NK-92 (cell line): ENCODE data around the gene AQP12B.

Source experiments
- DNase-seq: peaks from one replicate; lab custom pipeline; 2025; ENCODE audit not compliant: unreplicated experiment; lab: John Stamatoyannopoulos, UW

The AQP12B gene

DNA sequence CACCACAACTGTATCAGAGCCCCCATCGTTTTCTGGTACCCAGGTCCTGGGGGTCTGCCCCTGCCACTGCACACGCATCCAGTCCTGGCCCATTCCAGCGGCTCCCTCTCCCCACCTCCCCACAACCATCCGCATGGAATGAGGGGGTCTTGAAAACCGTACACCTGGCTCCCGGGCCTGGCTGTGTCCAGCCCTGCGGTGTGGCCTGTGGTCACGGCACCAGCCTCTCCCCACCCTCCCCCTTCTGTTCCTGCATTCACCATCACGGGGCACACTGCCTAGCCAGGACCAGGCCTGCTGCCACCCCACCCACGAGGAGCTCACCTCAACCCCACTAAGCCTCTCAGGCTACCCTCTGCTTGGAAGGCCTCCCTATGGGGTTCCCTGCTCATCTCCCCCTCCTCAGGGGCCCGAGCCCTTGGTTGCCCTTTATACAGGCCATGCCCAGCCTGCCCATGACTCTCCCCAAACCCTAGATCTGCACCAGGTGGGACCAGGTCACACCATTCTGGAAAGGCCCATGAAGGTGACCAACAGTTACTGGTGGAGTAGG lies 46.0 kb downstream of the AQP12B start:
- DNase-seq, result no peak

DNA sequence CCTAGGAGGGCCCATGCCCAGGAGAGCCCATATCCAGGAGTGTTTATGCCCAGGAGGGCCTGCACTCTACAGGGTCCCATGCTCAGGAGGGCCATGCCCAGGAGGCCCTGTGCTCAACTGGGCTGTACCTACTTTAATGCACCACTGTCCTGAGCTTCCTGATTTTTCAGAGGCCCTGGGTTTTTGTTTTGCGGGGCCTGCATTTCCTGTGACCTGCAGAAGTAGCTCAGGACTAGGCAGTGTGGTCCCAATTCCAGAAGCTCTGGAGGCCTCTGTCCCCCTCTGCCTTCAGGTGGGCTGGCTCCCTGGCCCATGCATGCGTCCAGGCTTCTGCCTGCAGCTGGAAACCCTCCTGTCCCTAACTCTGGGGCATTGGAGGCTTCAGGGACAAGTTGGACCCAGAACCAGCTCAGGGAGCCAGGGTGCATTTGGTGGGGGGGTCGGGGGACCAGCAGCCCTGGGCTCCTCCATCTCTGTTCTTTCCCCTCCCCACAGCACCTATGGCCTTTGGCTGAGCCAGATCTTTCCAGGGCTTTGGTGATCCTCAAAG lies 46.6 kb downstream of the AQP12B start:
- no peak for DNase-seq

DNA sequence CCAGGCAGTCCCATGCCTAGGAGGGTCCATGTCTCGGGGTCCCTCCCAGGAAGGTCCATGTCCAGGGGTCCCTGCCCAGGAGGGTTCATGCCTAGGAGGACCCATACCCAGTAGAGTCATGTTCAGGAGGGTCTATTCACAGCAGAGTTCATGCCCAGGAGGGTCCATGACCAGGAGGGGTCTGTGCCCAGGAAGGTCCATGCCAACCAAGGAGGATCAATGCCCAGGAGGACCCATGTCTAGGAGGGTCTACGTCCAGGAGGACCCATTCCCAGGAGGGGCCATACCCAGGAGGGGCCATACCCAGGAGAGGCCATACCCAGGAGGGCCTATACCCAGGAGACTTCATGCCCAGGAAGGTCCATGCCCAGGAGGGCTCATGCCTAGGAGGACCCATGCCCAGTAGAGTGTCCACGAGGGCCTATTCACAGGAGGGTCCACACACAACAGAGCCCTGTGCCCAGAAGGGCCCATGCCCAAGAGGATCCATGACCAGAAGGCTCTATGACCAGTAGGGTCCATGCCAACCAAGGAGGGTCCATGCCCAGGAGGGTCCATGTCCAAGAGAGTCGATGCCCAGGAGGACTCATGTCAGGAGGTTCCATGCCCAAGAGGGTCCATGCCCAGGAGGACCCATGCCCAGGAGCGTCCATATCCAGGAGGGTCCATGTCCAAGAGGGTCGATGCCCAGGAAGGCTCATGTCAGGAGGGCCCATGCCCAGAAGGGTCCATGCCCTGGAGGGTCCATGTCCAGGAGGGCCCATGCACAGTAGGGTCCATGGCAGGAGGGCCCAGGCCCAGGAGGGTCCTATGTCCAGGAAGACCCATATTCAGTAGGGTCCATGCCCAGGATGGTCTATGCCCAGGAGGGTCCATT lies 47.3 kb downstream of the AQP12B start:
- DNase-seq, result no peak

DNA sequence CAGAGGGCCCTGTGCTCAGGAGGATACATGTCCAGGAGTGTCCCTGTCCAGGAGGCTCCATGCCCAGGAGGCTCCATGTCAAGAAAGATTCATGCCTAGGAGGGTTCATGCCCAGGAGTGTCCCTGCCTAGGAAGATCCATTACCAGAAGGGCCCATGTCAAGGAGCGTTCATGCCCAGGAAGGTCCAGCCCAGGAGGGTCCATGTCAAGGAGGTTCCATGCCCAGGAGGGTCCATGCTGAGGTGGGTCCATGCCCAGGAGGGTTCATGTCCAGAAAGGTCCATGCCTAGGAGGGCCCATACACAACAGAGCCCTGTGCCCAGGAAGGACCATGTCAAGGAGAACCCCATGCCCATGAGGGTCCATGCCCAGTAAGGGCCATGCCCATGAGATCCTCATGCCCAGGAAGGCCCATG lies 50.4 kb downstream of the AQP12B start:
- no peak for DNase-seq

DNA sequence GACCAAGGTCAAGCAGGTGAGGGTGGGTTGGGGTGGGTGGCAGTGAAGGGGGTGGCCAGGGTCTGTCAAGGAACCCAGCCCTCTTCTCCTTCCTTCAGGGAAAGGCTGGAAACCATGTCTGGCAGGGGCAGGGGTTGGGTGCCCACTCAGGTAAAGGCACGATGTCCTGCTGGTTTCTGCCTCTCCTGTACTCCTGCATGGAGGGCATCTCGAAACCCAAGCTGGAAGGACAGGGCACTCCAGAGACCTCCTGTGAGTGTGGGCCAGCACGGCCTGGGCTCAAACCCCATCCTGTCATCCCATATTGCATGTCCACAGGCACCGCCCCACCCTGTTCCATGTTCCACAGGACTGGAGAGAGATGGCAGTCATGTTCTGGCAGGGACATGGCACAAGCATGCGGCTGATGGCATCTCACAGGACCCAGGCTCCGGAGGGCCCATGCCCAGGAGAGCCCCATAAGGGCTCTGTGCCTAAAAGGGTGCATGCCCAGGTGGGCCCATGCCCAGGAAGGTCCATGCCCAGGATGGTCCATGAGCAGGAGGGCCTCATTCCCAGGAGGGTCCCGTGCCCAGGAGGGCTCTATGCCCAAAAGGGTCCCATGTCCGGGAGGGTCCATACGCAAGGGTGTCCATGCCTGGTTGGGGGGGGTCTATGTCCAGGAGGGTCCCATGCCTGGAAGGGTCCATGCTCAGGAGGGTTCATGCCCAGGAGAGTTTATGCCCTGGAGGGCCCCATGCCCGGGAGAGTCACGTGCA lies 51.0 kb downstream of the AQP12B start:
- DNase-seq, result no peak

DNA sequence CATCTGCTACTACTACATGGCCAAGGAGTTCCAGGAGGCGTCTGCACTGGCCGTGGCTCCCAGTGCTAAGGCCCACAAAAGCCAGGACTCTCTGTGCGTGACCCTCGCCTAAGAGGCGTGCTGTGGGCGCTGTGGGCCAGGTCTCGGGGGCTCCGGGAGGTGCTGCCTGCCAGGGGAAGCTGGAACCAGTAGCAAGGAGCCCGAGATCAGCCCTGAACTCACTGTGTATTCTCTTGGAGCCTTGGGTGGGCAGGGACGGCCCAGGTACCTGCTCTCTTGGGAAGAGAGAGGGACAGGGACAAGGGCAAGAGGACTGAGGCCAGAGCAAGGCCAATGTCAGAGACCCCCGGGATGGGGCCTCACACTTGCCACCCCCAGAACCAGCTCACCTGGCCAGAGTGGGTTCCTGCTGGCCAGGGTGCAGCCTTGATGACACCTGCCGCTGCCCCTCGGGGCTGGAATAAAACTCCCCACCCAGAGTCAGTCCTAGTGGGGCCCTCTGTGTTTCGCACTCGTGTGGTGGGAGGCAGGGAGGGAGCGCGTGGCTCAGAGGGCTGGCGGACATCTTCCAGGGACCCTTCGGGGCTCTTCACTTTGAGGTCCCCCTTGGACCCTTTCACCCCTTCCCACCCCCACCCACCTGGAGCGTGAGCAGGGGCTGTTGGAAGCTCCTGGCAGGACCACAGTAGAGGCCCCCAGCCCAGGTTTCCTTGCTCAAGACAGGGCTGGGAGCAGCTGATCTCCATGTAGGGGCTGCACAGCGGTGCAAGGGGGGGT lies 51.7 kb downstream of the AQP12B start:
- no peak for DNase-seq

DNA sequence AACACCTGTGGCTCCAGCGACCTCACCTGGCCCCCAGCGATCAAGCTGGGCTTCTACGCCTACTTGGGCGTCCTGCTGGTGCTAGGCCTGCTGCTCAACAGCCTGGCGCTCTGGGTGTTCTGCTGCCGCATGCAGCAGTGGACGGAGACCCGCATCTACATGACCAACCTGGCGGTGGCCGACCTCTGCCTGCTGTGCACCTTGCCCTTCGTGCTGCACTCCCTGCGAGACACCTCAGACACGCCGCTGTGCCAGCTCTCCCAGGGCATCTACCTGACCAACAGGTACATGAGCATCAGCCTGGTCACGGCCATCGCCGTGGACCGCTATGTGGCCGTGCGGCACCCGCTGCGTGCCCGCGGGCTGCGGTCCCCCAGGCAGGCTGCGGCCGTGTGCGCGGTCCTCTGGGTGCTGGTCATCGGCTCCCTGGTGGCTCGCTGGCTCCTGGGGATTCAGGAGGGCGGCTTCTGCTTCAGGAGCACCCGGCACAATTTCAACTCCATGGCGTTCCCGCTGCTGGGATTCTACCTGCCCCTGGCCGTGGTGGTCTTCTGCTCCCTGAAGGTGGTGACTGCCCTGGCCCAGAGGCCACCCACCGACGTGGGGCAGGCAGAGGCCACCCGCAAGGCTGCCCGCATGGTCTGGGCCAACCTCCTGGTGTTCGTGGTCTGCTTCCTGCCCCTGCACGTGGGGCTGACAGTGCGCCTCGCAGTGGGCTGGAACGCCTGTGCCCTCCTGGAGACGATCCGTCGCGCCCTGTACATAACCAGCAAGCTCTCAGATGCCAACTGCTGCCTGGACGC lies 52.5 kb downstream of the AQP12B start:
- DNase-seq, result no peak

DNA sequence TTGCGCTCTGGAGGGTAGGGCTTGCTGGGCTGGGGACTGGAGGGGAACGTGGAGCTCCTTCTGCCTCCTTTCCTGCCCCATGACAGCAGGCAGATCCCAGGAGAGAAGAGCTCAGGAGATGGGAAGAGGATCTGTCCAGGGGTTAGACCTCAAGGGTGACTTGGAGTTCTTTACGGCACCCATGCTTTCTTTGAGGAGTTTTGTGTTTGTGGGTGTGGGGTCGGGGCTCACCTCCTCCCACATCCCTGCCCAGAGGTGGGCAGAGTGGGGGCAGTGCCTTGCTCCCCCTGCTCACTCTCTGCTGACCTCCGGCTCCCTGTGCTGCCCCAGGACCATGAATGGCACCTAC lies 53.1 kb downstream of the AQP12B start:
- DNase-seq, result no peak

DNA sequence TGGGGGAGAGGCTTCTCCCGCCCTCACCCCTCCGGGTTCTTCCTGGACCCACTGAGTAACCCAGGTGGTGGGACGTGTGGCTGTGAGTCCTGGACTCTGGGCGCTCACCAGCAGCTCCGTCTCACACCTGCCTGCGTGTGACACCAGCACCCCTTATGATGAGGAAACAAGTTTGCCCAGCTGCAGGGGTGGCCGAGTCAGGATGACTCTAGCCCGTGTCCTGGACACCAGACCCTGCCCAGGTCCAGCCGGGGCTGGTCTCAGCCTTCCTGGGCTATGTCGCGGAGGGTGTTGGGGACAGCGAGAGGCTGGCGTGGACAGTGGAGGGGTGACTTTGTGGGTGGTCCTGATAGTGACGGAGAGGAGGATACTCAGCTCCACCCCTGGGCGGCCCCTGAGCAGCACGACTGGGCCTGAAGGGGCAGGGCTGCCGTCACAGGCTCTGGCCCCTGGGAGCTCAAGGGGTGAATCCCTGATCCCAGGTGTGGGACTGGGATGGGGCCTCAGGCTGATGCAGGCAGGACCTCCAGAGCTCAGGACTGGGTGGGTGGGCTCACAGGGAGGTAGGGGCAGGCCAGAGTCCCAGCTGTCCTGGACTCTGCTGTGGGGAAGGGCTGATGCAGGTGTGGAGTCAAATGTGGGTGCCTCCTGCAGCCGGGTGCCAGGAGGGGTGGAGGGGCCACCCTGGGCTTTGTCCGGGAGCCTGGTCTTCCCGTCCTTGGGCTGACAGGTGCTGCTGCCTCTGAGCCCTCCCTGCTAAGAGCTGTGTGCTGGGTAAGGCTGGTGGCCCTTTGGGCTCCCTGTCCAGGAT lies 53.7 kb downstream of the AQP12B start:
- DNase-seq, result no peak

DNA sequence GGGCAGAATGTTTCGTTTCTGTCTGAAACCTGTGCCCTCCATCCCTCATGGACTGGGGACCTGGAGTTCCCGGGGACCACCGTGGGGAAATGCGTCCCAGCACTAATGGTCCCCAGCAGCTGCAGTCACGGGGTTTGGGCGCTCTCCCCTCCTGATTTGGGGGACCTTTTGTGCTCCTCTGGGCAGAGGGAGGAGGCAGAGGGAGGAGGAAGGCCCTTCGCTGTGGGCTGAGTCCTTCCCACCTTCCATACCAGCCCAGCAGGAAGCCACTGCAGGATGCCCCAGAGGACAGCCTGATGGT lies 54.2 kb downstream of the AQP12B start:
- no peak for DNase-seq

DNA sequence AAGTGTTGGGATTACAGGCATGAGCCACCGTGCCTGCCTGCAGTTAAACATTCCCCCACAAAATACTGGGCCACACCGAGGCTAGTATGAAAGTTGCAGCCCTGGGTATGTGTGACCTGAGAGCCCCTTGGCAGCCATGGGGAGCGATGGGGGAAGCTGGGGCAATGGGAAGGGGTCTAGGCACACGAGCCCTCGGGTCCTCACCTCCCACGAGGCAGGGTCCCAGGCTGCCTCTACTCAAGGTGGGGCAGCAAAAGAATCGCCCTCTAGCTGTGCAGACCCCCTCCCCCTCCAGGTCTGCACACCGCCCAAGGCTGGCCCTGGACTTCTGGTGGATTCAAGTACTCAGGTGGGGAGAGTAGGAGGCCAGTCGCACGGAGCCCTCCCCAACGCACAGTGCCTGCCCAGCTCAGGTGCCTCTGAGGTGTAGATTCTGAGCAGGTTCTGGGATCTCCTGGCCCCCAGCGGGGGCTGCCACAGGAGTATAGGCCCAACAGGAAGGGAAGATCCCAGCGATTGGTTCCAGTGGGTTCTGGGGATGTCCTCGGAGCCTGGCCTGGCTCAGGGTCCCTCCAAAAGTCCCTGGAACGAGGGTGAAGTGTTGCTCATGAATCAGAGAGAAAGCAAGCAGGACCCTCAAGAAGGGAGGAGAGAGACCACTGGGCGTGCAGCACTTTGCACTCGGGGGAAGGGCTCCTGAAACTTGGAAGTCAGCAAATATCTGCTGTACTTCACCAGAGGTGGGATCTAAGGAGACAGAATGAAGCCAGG lies 54.8 kb downstream of the AQP12B start:
- no peak for DNase-seq

DNA sequence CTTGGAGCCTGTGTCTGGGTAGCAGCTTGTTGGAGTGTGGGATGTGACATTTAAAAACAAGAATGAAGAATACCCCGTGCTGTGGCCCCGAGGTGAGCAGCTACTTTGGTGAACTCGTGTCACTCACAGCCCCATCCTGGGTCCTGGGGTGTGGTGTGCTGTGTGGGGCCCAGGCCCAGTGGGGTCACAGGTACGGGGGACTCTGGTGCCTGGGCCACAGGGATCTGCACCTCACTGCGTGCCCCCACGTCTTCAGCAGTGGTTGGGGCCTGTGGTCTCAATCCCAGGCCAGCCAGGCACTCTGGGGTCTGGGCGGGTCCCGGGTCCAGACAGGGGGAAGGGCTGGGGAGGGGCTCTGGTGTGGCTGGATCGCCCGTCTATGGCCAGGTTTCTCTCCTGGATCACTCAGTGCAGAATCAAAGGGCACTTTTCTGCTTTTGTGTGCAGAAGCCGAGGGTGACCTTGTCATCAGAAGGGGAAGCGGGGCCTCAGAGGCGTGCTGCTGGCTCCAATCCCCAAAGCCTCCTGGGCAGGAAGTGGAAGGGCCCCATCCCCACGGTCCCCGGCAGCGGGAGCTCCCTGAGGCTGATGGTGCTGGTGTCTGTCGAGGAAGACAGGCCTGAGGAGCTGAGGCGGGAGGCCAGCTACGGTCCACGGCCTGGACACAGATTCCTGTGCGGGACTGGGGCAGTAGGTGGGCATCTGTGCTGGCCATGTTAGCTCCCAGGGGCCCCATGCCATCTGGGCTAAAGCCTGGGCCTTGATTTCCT lies 56.0 kb downstream of the AQP12B start:
- DNase-seq, result no peak
